ENCODE measurements around the gene CDC14A.
"Not testable (repeated sequence)": the region's sequence is repeated elsewhere in the genome, so short reads cannot be mapped to it uniquely, and the experiment has no call there.

Gene CDC14A

GRCh38 chr1:100407390-100407789, 55.1 kb downstream of the CDC14A start:
- DNase-seq (ENCODE audit: low spot score): not testable (repeated sequence)

GRCh38 chr1:100411019-100411418, 58.7 kb downstream of the CDC14A start:
- DNase-seq (ENCODE audit: low spot score): no peak

- DNase-seq (ENCODE audit: low spot score): no peak
These were observed 59.3 kb downstream of the CDC14A start for GRCh38 chr1:100411574-100411973.

GRCh38 chr1:100413035-100413434, 60.7 kb downstream of the CDC14A start:
- peak; percentile 49 for DNase-seq (ENCODE audit: low spot score)

GRCh38 chr1:100414693-100415497, 62.6 kb downstream of the CDC14A start:
- DNase-seq (ENCODE audit: low spot score): peak; percentile 57

- no peak for DNase-seq (ENCODE audit: low spot score)
These were observed 63.1 kb downstream of the CDC14A start for GRCh38 chr1:100415498-100415778.

GRCh38 chr1:100419072-100419471, 66.8 kb downstream of the CDC14A start:
- no peak for DNase-seq (ENCODE audit: low spot score)

GRCh38 chr1:100422065-100422464, 69.8 kb downstream of the CDC14A start:
- no peak for DNase-seq (ENCODE audit: low spot score)

GRCh38 chr1:100423832-100424337, 71.6 kb downstream of the CDC14A start:
- DNase-seq (ENCODE audit: low spot score): peak; percentile 78

- peak; percentile 80 for DNase-seq (ENCODE audit: low spot score)
These were observed 75.9 kb downstream of the CDC14A start for GRCh38 chr1:100428160-100428559.

GRCh38 chr1:100430325-100430756, 78.0 kb downstream of the CDC14A start:
- DNase-seq (ENCODE audit: low spot score): no peak

GRCh38 chr1:100431954-100432353, 79.6 kb downstream of the CDC14A start:
- no peak for DNase-seq (ENCODE audit: low spot score)

GRCh38 chr1:100433563-100433962, 81.3 kb downstream of the CDC14A start:
- no peak for DNase-seq (ENCODE audit: low spot score)

- DNase-seq (ENCODE audit: low spot score): no peak
These were observed 82.5 kb downstream of the CDC14A start for GRCh38 chr1:100434831-100435230.

- DNase-seq (ENCODE audit: low spot score): no peak
These were observed 86.1 kb downstream of the CDC14A start for GRCh38 chr1:100438375-100438774.

GRCh38 chr1:100438789-100439188, 86.5 kb downstream of the CDC14A start:
- DNase-seq (ENCODE audit: low spot score): no peak

GRCh38 chr1:100440075-100440809, 87.9 kb downstream of the CDC14A start:
- peak; percentile 90 for DNase-seq (ENCODE audit: low spot score)

GRCh38 chr1:100441146-100441545, 88.8 kb downstream of the CDC14A start:
- DNase-seq (ENCODE audit: low spot score): no peak

- DNase-seq (ENCODE audit: low spot score): peak; percentile 88
These were observed 89.3 kb downstream of the CDC14A start for GRCh38 chr1:100441651-100442050.

- peak; percentile 68 for DNase-seq (ENCODE audit: low spot score)
These were observed 91.7 kb downstream of the CDC14A start for GRCh38 chr1:100443811-100444571.

- DNase-seq (ENCODE audit: low spot score): peak; percentile 90
These were observed 93.3 kb downstream of the CDC14A start for GRCh38 chr1:100445565-100445964.

GRCh38 chr1:100448366-100448765, 96.1 kb downstream of the CDC14A start:
- DNase-seq (ENCODE audit: low spot score): no peak

GRCh38 chr1:100449477-100449876, 97.2 kb downstream of the CDC14A start:
- peak; percentile 53 for DNase-seq (ENCODE audit: low spot score)
